H9 (cell line): ENCODE measurements around the gene DNAJB6. TPM values are rescaled to one million over a fixed set of nuclear protein-coding genes. Genes with fewer than 3 reads are reported as not detected.

Experiments
- DNase-seq: peaks from one replicate; pipeline ENCODE4 v3.0.0-alpha.2; 2017
- H2AFZ ChIP-seq: one replicate; pipeline ENCODE4 v1.6.1; 2013; ENCODE audit warnings: mild to moderate bottlenecking, low read length, control low read depth, moderate library complexity
- H2AK5ac ChIP-seq: 2 replicates; pipeline ENCODE4 v1.6.1; 2013; ENCODE audit warnings: low read length, control low read depth, mixed read lengths; ENCODE audit not compliant: insufficient read length
- H2BK120ac ChIP-seq: one replicate; pipeline ENCODE4 v1.6.1; 2013; ENCODE audit warnings: low read depth, mild to moderate bottlenecking, low read length, control low read depth, inconsistent platforms; ENCODE audit not compliant: poor library complexity, severe bottlenecking
- H2BK12ac ChIP-seq: 2 replicates; pipeline ENCODE4 v1.6.1; 2013; ENCODE audit warnings: low read length, control low read depth, mixed read lengths, low read depth; ENCODE audit not compliant: insufficient read length
- H2BK15ac ChIP-seq: 2 replicates; pipeline ENCODE4 v1.6.1; 2013; ENCODE audit warnings: low read depth, low read length, control low read depth
- H2BK20ac ChIP-seq: one replicate; pipeline ENCODE4 v1.6.1; 2013; ENCODE audit warnings: low read depth, mild to moderate bottlenecking, low read length, control low read depth, inconsistent platforms; ENCODE audit not compliant: poor library complexity, severe bottlenecking
- H2BK5ac ChIP-seq: 2 replicates; pipeline ENCODE4 v1.6.1; 2013; ENCODE audit warnings: low read length, control low read depth, mixed read lengths; ENCODE audit not compliant: insufficient read length
- H3K14ac ChIP-seq: 2 replicates; pipeline ENCODE4 v1.6.1; 2013; ENCODE audit warnings: low read length, control low read depth; ENCODE audit not compliant: insufficient read depth
- H3K18ac ChIP-seq: 2 replicates; pipeline ENCODE4 v1.6.1; 2013; ENCODE audit warnings: low read depth, mild to moderate bottlenecking, mixed read lengths, low read length, control low read depth; ENCODE audit not compliant: insufficient read length
- H3K23ac ChIP-seq: 2 replicates; pipeline ENCODE4 v1.6.1; 2013; ENCODE audit warnings: low read length, control low read depth, mixed read lengths, low read depth; ENCODE audit not compliant: insufficient read length
- H3K23me2 ChIP-seq: 2 replicates; pipeline ENCODE4 v1.6.1; 2013; ENCODE audit warnings: low read depth, mild to moderate bottlenecking, mixed read lengths, low read length, control low read depth; ENCODE audit not compliant: insufficient read length, poor library complexity, severe bottlenecking
- H3K27ac ChIP-seq: 2 replicates; pipeline ENCODE4 v1.5.1; 2013; ENCODE audit warnings: low read length, control low read depth, mixed read lengths, low read depth; ENCODE audit not compliant: insufficient read length
- H3K27me3 ChIP-seq: 2 replicates; pipeline ENCODE4 v1.6.1; 2013; ENCODE audit warnings: low read length, control low read depth, inconsistent platforms; ENCODE audit not compliant: insufficient read depth
- H3K4ac ChIP-seq: 2 replicates; pipeline ENCODE4 v1.6.1; 2013; ENCODE audit warnings: low read depth, mild to moderate bottlenecking, control low read depth, inconsistent platforms, low read length, moderate library complexity
- H3K4me1 ChIP-seq: 2 replicates; pipeline ENCODE4 v1.6.1; 2013; ENCODE audit warnings: low read length, control low read depth, inconsistent platforms; ENCODE audit not compliant: insufficient read depth
- H3K4me2 ChIP-seq: 2 replicates; pipeline ENCODE4 v1.6.1; 2013; ENCODE audit warnings: low read length, control low read depth, mixed read lengths; ENCODE audit not compliant: insufficient read length, insufficient read depth
- H3K56ac ChIP-seq: 2 replicates; pipeline ENCODE4 v1.6.1; 2013; ENCODE audit warnings: low read depth, mild to moderate bottlenecking, mixed read lengths, low read length, control low read depth; ENCODE audit not compliant: insufficient read length
- H3K79me1 ChIP-seq: 2 replicates; pipeline ENCODE4 v1.6.1; 2013; ENCODE audit warnings: low read depth, mild to moderate bottlenecking, moderate library complexity, low read length, control low read depth, inconsistent platforms; ENCODE audit not compliant: insufficient read depth, poor library complexity, severe bottlenecking
- H3K79me2 ChIP-seq: 2 replicates; pipeline ENCODE4 v1.6.1; 2013; ENCODE audit warnings: low read length, control low read depth, inconsistent platforms; ENCODE audit not compliant: insufficient read depth
- H3K9ac ChIP-seq: 2 replicates; pipeline ENCODE4 v1.6.1; 2013; ENCODE audit warnings: low read length, control low read depth, mixed read lengths; ENCODE audit not compliant: insufficient read length; ENCODE audit errors: extremely low read depth
- H3K9me3 ChIP-seq: one replicate; pipeline ENCODE4 v1.6.1; 2013; ENCODE audit warnings: low read depth, low read length, inconsistent platforms; ENCODE audit not compliant: control insufficient read depth
- H3T11ph ChIP-seq: one replicate; pipeline ENCODE4 v1.6.1; 2013; ENCODE audit warnings: mild to moderate bottlenecking, low read length, control low read depth, inconsistent platforms
- H4K20me1 ChIP-seq: one replicate; pipeline ENCODE4 v1.6.1; 2013; ENCODE audit not compliant: control insufficient read depth, insufficient read length, insufficient read depth
- H4K5ac ChIP-seq: 2 replicates; pipeline ENCODE4 v1.6.1; 2013; ENCODE audit warnings: low read depth, mild to moderate bottlenecking, mixed read lengths, low read length, control low read depth; ENCODE audit not compliant: insufficient read length
- H4K8ac ChIP-seq: replicated peaks from 2 replicates; pipeline ENCODE4 v1.6.1; 2013; ENCODE audit warnings: low read length, control low read depth, mixed read lengths, low read depth; ENCODE audit not compliant: insufficient read length
- H4K91ac ChIP-seq: 2 replicates; pipeline ENCODE4 v1.6.1; 2013; ENCODE audit warnings: low read depth, mild to moderate bottlenecking, moderate library complexity, mixed read lengths, low read length, control low read depth; ENCODE audit not compliant: insufficient read length
- H3K27ac Mint-ChIP-seq, 3 experiments: 2 replicates in 2 of 3; 3 replicates in 1 of 3; pipeline ENCODE4 v1.8.0; 2020 to 2021; ENCODE audit warnings: mixed read lengths in 3 of 3, mild to moderate bottlenecking in 1 of 3, moderate library complexity in 1 of 3
- H3K27me3 Mint-ChIP-seq: 2 replicates; pipeline ENCODE4 v1.8.0; 2021; ENCODE audit warnings: low read depth, mild to moderate bottlenecking, moderate library complexity, mixed read lengths
- H3K36me3 Mint-ChIP-seq, 3 experiments: 2 replicates in 2 of 3; 3 replicates in 1 of 3; pipeline ENCODE4 v1.8.0; 2020 to 2021; ENCODE audit warnings: low read depth in 3 of 3, mixed read lengths in 3 of 3; ENCODE audit not compliant: insufficient read depth in 1 of 3
- H3K4me1 Mint-ChIP-seq, 2 experiments: 2 replicates each; pipeline ENCODE4 v1.8.0; 2020; ENCODE audit warnings: mixed read lengths in 2 of 2
- H3K4me3 Mint-ChIP-seq, 2 experiments: 2 replicates in 1 of 2; 3 replicates in 1 of 2; pipeline ENCODE4 v1.8.0; 2020 to 2021; ENCODE audit warnings: mild to moderate bottlenecking in 2 of 2, mixed read lengths in 2 of 2, moderate library complexity in 1 of 2
- H3K9me3 Mint-ChIP-seq, 2 experiments: 2 replicates in 1 of 2; 3 replicates in 1 of 2; pipeline ENCODE4 v1.8.0; 2020; ENCODE audit warnings: mild to moderate bottlenecking in 2 of 2, mixed read lengths in 2 of 2, moderate library complexity in 1 of 2
- WGBS: extraction: QIAGEN DNeasy Blood & Tissue Kit; methylation state at CpG from one replicate; pipeline ENCODE4 v1.1.7; 2013; ENCODE audit warnings: missing lambda C conversion rate, low lambda C conversion rate, mixed read lengths; ENCODE audit not compliant: insufficient read length; ENCODE audit errors: extremely low coverage; 5-methylcytosine and 5-hydroxymethylcytosine counted together
- total RNA-seq: library from RNA; stranded (reverse); gene quantifications from 2 replicates; pipeline ENCODE4 v1.2.1, GENCODE V29; 2021
- TF ChIP-seq, protein P1 (sequence below): fragments of 200-600 bp; sonication (generic); conservative IDR thresholded peaks from 3 replicates; pipeline ENCODE4 v1.8.0; 2021; ENCODE audit warnings: antibody characterized with exemption, mild to moderate bottlenecking

DNAJB6 gene
- total RNA-seq, 1 experiment from 2014 or later: 215 TPM

- no peak overlapping the region for H2AK5ac ChIP-seq
- Mint-ChIP-seq H3K27ac (peak overlapping the region in 2 of 3 experiments; percentile 3 to 11; a peak in 1 of 7 replicates), H3K36me3 (peaks cover 28 to 62% (median 42%) of the 10 kb centered on the region in 3 experiments), H3K4me1 (peaks cover 23 to 29% of the 10 kb centered on the region in 2 experiments), H3K9me3 (no peaks in the 10 kb centered on the region), H3K4me3 (no peak overlapping the region), H3K27me3 (no peaks in the 10 kb centered on the region)
- no peak overlapping the region for H2BK5ac ChIP-seq
- no peaks in the 10 kb centered on the region for H3K9me3 ChIP-seq
- no peak overlapping the region for H3K14ac ChIP-seq
- H3K56ac ChIP-seq: no peak overlapping the region
- H4K5ac ChIP-seq: no peak overlapping the region
- no peak overlapping the region for H3K4ac ChIP-seq
- H3K4me2 ChIP-seq: no peak overlapping the region
- no peak overlapping the region for H3K18ac ChIP-seq
- no peaks in the 10 kb centered on the region; the same call in 1 of the 2 replicates for H3K79me2 ChIP-seq
- no peak overlapping the region for H2BK12ac ChIP-seq
- no peak overlapping the region for H3K27ac ChIP-seq
- H3K23me2 ChIP-seq: no peaks in the 10 kb centered on the region
- no peak overlapping the region for H2AFZ ChIP-seq
- peaks cover 7% of the 10 kb centered on the region for H3K79me1 ChIP-seq
- H3T11ph ChIP-seq: no peak overlapping the region
- no peak overlapping the region for H2BK20ac ChIP-seq
- DNase-seq: no peak
- H4K91ac ChIP-seq: no peak overlapping the region
- H2BK15ac ChIP-seq: no peak overlapping the region
- H3K4me1 ChIP-seq: no peaks in the 10 kb centered on the region
- no peaks in the 10 kb centered on the region for H3K27me3 ChIP-seq
- H3K9ac ChIP-seq: no peak overlapping the region
- TF ChIP-seq, protein P1, sequence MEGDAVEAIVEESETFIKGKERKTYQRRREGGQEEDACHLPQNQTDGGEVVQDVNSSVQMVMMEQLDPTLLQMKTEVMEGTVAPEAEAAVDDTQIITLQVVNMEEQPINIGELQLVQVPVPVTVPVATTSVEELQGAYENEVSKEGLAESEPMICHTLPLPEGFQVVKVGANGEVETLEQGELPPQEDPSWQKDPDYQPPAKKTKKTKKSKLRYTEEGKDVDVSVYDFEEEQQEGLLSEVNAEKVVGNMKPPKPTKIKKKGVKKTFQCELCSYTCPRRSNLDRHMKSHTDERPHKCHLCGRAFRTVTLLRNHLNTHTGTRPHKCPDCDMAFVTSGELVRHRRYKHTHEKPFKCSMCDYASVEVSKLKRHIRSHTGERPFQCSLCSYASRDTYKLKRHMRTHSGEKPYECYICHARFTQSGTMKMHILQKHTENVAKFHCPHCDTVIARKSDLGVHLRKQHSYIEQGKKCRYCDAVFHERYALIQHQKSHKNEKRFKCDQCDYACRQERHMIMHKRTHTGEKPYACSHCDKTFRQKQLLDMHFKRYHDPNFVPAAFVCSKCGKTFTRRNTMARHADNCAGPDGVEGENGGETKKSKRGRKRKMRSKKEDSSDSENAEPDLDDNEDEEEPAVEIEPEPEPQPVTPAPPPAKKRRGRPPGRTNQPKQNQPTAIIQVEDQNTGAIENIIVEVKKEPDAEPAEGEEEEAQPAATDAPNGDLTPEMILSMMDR: no peak
- H3K23ac ChIP-seq: no peak overlapping the region
- no peaks in the 10 kb centered on the region for H4K20me1 ChIP-seq
- H2BK120ac ChIP-seq: no peak overlapping the region
- H4K8ac ChIP-seq: no peak overlapping the region
- WGBS: no CpG with 5 or more reads among the region's 30 CpGs
Measured at GRCh38 chr7:157416011-157416410, 79.2 kb downstream of the DNAJB6 start.
